ENCODE results near the gene CD4. TPM values are rescaled to one million over a fixed set of nuclear protein-coding genes. Genes with fewer than 3 reads are reported as not detected.

CD4 gene
- total and polyA plus RNA-seq, 4 donors: 15.9 to 44.8 (median 32.0) TPM

- Histone ChIP-seq H3K27ac (ENCODE audit: low read depth in 1 of 2, low read length in 2 of 2) (no peak overlapping the region), H3K36me3 (ENCODE audit: control insufficient read depth in 4 of 4, insufficient read depth in 3 of 4, low read depth in 1 of 4, low read length in 3 of 4) (peaks cover 0 to 2% (median 0%) of the 10 kb centered on the region in 4 donors), H3K27me3 (ENCODE audit: control insufficient read depth in 4 of 4, insufficient read depth in 4 of 4, low read length in 3 of 4) (no peaks in the 10 kb centered on the region), H3K4me1 (ENCODE audit: control insufficient read depth in 4 of 4, insufficient read depth in 4 of 4, low read length in 3 of 4) (peaks cover 5 to 10% (median 9%) of the 10 kb centered on the region in 4 donors), H3K9me3 (ENCODE audit: control insufficient read depth in 4 of 4, low read length in 3 of 4) (no peaks in the 10 kb centered on the region), H3K4me3 (ENCODE audit: low read depth in 1 of 3, low read length in 3 of 3) (no peak overlapping the region), H3K9ac (ENCODE audit: low read depth in 1 of 2, low read length in 2 of 2) (no peak overlapping the region)
- 86% methylated on average over 6 of the region's 6 CpGs for WGBS
- no peak for DNase-seq (ENCODE audit: low spot score)
- TF ChIP-seq YY1 (IDR thresholded peaks at IDR 0.05) (no peak), NR2F2 (IDR thresholded peaks at IDR 0.05) (no peak), FOXA2 (IDR thresholded peaks at IDR 0.05) (no peak), SP1 (IDR thresholded peaks at IDR 0.05) (no peak), JUND (IDR thresholded peaks at IDR 0.05) (no peak), HNF4A (conservative IDR thresholded peaks at IDR 0.05) (no peak), RXRA (IDR thresholded peaks at IDR 0.05) (no peak), ATF3 (IDR thresholded peaks at IDR 0.05) (no peak), HNF4G (IDR thresholded peaks at IDR 0.05) (no peak), REST (IDR thresholded peaks at IDR 0.05) (no peak), TAF1 (conservative IDR thresholded peaks at IDR 0.05) (no peak), GABPA (IDR thresholded peaks at IDR 0.05 in 1 of 2, conservative IDR thresholded peaks at IDR 0.05 in 1 of 2) (no peak), FOXA1 (IDR thresholded peaks at IDR 0.05) (no peak), EGR1 (IDR thresholded peaks at IDR 0.05; ENCODE audit: low read depth in 2 of 2) (no peak), ZBTB33 (IDR thresholded peaks at IDR 0.05) (no peak), RAD21 (IDR thresholded peaks at IDR 0.05) (no peak), CTCF (IDR thresholded peaks at IDR 0.05; ENCODE audit: low read depth, low read length, missing input control) (no peak)
- TF ChIP-seq, protein P1, sequence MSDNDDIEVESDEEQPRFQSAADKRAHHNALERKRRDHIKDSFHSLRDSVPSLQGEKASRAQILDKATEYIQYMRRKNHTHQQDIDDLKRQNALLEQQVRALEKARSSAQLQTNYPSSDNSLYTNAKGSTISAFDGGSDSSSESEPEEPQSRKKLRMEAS (IDR thresholded peaks at IDR 0.05): no peak
These were observed 44.0 kb downstream of the CD4 start for GRCh38 chr12:6833189-6833890.

Measured in liver (tissue), 9 donors.